Cardiac fibroblast (primary cell): Measurements from ENCODE around the gene MYOCD.

Experiments
- DNase-seq, 2 donors: peaks; one replicate each; pipeline versions ENCODE4 v3.0.0 to v3.0.0-alpha.2; 2010; ENCODE audit warnings: low read depth in 2 of 2
- H3K4me3 ChIP-seq, 2 donors: replicated peaks in 1 of 2; 1 replicate in 1 of 2; 2 replicates in 1 of 2; pipeline ENCODE4 v1.5.1; 2011; ENCODE audit warnings: low read depth in 2 of 2, low read length in 2 of 2, mild to moderate bottlenecking in 2 of 2, moderate library complexity in 1 of 2
- CTCF ChIP-seq: IDR thresholded peaks from one replicate; pipeline ENCODE4 v1.5.1; 2011; ENCODE audit warnings: low read depth, mild to moderate bottlenecking, low read length, inconsistent platforms

MYOCD gene

GRCh38 chr17:12622726-12623125, 43.0 kb upstream of the MYOCD start:
- no peak overlapping the region for H3K4me3 ChIP-seq
- TF ChIP-seq CTCF: no peak
- peak; percentile 44 to 45 for DNase-seq

GRCh38 chr17:12623220-12623848, 42.4 kb upstream of the MYOCD start:
- no peak for TF ChIP-seq CTCF
- no peak for DNase-seq
- H3K4me3 ChIP-seq: no peak overlapping the region

DNA sequence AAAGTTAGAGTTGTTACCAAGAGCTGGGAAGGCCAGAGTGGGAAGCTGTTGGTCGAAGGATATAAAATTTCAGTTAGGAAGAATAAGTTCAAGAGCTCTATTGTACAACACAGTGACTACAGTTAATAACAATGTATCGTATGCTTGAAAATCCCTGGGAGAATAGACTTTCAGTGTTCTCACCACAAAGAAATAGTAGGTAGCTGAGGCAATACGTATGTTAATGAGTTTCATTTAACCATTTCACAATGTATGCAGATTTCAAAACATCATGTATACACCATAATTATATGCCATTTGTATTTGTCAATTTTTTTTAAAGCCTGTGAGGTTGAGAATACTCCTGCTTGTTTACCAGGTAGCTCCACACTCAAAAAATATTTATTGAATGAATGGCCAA, 41.5 kb upstream of the MYOCD start:
- no peak overlapping the region for H3K4me3 ChIP-seq
- no peak for TF ChIP-seq CTCF
- peak in 1 of 2 donors; percentile 57 for DNase-seq

DNA sequence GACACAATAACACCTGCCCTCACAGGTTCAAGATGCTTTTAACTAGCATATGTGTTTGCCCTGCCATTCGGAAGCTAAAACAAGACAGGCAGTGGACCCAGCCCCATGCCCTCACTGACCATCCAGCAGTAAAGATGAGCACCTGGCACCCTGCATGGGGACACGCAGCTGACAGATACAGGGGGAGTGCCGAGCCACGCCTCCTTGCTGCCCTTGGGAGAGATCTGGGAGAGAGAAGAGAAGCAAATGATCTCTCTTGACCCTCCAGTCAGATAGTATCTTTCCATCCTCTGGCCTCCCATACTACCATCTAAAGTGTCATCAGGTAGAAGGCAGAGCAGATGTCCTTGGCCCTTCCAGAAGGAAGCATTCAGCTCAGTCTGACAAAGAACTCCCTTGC, 40.6 kb upstream of the MYOCD start:
- TF ChIP-seq CTCF: no peak
- no peak for DNase-seq

GRCh38 chr17:12627177-12627629, 38.5 kb upstream of the MYOCD start:
- TF ChIP-seq CTCF: no peak
- DNase-seq: peak; percentile 63 to 98
- no peak overlapping the region for H3K4me3 ChIP-seq

More for the DNA sequence above, 40.6 kb upstream of the MYOCD start:
- H3K4me3 ChIP-seq: no peak overlapping the region

GRCh38 chr17:12627781-12628451, 37.8 kb upstream of the MYOCD start:
- no peak overlapping the region for H3K4me3 ChIP-seq
- no peak for TF ChIP-seq CTCF
- DNase-seq: peak; percentile 11 to 82
